Measurements from ENCODE around the gene PPP2R3C. TPM values are rescaled to one million over a fixed set of nuclear protein-coding genes. Genes with fewer than 3 reads are reported as not detected.
"Not testable (repeated sequence)": the region's sequence is repeated elsewhere in the genome, so short reads cannot be mapped to it uniquely, and the experiment has no call there.

Gene PPP2R3C
- polyA plus RNA-seq, 3 donors = 43.4 to 50.5 (median 48.6) TPM

DNA sequence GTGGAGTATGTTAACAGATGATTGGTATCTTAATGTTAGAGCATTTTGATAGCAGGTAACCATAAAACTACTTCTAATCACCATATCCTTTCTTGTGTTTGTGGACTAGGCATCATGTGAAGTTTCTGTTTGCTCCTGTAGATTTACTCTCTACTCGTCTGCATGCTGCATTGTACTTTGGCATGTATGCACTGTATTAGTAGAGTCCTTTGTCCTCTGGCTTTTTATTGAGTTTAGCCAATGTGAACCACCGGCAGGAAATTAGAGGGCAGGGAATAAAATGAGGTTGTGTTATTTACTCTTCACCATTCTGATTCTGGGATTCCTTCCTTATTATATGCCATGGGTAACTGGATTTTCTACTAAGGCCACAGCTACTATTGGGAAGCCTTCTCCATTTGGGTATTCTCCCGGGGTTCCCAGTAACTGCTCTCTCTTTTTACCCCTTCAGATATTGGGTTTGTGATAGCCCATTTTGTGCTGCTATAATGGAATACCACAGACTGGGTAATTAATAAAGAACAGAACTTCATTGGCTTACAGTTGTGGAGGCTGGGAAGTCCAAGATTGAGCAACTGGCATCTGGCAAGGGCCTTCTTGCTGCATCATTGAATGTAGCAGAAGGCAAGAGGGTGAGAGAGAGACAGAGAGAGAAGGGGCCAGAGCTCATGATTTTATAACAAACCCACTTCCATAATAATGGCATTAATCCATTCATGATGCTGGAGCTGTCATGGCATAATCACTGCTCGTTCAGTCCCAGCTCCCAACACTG is 53.4 kb downstream of the PPP2R3C start:
- DNase-seq = no peak

GRCh38 chr14:35065731-35066130 is 56.1 kb downstream of the PPP2R3C start:
- DNase-seq = not testable (repeated sequence)

DNA sequence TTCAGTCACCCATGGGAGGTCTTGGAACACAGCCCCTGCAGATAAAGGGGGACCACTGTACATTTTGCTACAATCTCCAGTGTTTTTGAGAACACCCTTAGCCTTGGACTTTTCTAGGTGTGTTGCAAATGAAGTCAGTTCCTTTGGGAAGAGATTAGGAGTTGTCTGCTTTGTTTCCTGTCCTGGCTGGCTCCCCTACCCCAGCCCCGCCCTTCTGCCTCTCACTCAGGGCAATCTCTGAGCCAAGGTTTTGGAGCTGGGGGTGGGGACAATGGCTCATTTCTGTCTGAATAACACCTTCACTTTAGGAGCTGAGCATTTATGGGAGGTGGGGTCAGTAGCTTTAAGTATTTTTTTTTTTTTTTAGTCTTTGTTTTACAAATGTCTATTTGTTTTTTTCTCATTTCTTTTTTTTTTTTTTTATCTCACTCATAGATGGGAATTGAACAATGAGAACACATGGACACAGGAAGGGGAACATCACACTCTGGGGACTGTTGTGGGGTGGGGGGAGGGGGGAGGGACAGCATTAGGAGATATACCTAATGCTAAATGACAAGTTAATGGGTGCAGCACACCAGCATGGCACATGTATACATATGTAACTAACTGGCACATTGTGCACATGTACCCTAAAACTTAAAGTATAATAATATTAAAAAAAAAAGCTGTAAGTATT is 60.5 kb downstream of the PPP2R3C start:
- DNase-seq = not testable (repeated sequence)

GRCh38 chr14:35052637-35053036 is 69.2 kb downstream of the PPP2R3C start:
- no peak for DNase-seq

DNA sequence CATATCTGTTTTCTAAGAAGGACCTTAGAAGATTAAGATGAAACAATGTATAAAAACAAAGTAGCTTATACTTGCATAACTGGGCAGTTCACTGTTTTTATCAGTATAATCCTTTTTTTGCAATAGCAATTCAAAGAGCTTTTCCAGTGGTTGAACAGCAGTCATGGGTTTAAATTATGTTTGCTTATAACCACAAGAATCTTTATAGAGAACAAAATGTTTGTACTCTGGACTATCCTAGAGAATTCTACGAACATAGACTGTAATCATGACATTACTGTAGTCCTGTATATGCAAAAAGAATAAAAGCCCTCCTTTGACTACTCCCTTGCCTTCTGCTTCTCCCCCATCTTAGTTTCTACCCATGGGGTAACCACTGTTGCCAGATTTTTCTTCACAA is 70.0 kb downstream of the PPP2R3C start:
- DNase-seq = no peak

GRCh38 chr14:35050652-35051051 is 71.1 kb downstream of the PPP2R3C start:
- no peak for DNase-seq

DNA sequence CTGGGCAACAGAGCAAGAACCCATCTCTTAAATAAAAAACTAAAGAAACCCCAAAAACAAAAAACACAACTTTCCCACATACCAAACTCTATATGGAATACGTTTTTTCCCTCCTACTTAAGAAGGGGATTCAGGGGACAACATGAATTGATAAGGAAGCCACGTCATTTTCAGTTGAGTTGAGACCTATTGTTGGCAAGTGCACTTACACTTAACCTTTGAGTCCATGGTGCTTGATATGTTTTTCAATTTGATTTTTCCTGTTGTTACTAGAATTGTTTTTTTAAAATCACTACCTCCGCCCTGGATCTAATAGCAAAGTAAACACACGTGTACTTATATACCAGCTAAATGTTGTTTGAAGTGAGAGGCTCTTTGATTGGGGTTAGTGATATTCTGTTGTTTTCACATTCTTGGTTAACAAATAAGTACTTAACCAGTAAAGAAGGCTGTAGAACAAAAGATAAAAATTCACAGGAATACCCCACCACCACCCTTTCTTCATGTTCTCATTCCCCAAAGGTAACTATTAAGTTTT is 73.7 kb downstream of the PPP2R3C start:
- no peak for DNase-seq

DNA sequence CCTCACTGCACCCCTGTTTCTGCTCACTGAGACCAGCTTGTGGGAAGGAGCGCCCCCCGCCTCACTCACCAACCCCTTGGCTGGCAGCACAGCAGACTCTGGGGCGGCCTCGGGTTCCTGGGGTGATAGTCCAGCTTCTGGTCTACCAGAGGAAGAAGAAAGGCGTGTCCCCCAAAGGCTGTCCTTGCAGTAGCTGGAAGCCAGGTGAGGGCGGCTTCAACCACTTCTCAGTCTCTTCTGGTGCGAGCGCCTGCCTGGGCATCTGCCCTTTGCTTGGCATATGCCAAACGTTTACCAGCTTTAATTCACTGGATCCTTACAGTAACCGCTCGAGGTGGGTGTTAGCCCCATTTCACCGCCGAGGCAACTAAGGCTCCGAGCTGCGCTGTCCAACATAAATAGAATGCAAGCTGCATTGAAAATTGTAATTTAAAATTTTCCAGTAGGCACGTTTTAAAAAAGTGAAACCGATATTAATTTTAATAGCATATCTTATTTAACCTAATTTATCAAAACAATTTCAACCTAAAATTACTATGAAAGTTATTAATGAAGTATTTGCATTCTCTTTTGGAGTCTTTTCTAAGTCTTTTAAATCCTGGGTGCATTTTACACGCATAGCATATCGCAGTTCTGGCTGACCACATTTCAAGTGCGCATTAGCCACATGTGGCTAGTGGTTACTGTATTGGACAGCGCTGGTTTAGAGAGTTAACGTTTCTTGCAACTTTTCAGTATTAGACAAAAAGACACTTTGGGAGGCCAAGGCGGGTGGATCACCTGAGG is 74.8 kb downstream of the PPP2R3C start:
- peak; percentile 41 for DNase-seq

DNA sequence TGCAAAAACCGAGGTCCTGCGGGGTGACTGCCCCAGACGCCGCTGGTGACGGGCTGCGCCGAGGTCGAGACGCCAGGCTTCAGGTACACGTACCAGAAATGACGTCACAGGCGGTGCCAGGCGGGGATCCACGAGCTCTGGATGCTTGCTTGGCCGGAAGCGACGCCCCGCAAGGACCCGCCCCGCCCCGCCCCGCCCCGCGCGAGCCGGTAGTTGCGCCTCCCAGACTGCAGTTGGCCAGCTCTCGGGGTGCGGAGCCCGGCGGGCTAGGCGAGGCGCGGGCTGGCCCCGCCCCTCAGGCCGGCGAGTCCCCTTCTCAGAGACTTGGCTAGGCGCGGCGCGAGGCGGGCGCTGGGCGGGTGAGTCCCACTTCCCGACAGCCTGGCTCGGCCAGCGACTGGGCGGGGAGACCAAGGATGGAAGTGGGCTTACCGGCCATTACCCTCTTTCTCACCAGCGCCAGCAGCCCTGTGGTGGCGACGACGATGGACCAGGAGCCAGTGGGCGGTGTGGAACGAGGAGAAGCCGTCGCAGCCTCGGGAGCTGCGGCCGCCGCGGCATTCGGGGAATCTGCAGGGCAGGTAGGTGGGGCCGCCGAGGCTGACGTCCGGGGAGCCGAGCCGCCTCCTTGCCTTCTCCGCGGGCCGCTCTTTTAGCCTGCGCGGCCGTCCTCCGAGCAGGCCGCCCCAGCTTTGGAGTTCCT is 75.6 kb downstream of the PPP2R3C start, which contains the start of gene FAM177A1:
TSS of gene FAM177A1 (plus strand) at position 225 of the 703 bp plus-strand sequence. CDS start at position 417, 192 bp downstream.
- DNase-seq = peak; percentile 96

GRCh38 chr14:35045798-35046047 is 76.1 kb downstream of the PPP2R3C start:
- DNase-seq = no peak

DNA sequence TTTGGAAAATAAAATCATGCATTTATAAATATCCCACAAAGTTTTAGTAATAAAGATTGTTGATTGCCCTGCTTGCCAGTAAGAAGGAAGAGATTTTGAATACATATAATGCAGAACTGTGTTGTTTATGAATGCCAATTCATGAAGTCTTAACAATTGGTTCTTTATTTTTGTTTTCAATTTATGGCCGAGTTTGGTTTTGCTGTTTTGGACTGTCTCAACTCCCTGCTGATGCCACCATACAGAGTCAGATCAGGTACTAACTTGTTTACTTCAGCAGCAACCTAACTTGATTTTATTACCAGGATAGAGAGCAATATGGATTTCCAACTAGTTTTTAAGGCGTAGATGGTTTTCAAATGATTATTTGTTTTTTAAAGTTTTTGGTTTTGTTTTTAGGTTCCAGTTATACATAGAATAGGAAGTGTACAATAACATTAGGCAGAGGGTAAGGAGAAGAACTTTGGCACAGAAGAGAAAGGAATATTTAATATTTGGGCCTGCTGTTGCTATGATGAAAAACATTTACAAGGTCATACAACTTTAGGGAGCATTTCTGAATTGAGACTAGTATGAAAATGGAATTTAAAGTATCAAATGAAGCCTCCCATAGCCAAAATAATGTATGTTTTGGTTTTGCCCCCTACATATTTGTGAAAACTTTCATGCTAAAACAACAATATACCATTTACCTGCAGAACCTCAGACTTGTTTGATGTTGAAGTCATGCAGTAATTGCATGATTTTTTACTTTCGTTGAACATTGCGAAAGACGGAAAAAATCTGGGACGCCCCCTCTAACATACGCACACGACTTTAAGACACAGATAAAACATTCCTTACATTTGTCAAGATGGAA is 76.6 kb downstream of the PPP2R3C start:
- no peak for DNase-seq

GRCh38 chr14:35043046-35043445 is 78.7 kb downstream of the PPP2R3C start:
- DNase-seq = no peak

- DNase-seq = no peak
Measured at GRCh38 chr14:35042632-35043031, 79.2 kb downstream of the PPP2R3C start.

GRCh38 chr14:35038312-35038711 is 83.5 kb downstream of the PPP2R3C start:
- not testable (repeated sequence) for DNase-seq

Other genes with a start within 250 kb of the PPP2R3C start
- 10 to 100 TPM; 23.7 to 34.8 (median 27.6) TPM for gene BAZ1A, start 246.6 kb downstream of the PPP2R3C start, polyA plus RNA-seq (ENCODE audit: insufficient read length in 3 of 3)
- gene SRP54, start 139.0 kb downstream of the PPP2R3C start, polyA plus RNA-seq (ENCODE audit: insufficient read length in 3 of 3) = 10 to 100 TPM; 60.6 to 79.2 (median 71.1) TPM
- 10 to 100 TPM; 52.4 to 60.6 (median 55.1) TPM for gene FAM177A1, start 75.7 kb downstream of the PPP2R3C start, polyA plus RNA-seq (ENCODE audit: insufficient read length in 3 of 3)
- gene PRORP, start 562 bp upstream of the PPP2R3C start, polyA plus RNA-seq (ENCODE audit: insufficient read length in 3 of 3) = 10 to 100 TPM; 25.9 to 32.1 (median 26.8) TPM
- gene PSMA6, start 170.4 kb upstream of the PPP2R3C start, polyA plus RNA-seq (ENCODE audit: insufficient read length in 3 of 3) = 100 to 1,000 TPM; 161 to 180 (median 163) TPM